SIG-M5 treated with dmso at 0.1 percent for 504 hours (cell line): Measurements from ENCODE around the gene ZFC3H1.

ENCODE experiments used
- DNase-seq: peaks from one replicate; lab custom pipeline; 2025; ENCODE audit not compliant: unreplicated experiment; lab: John Stamatoyannopoulos, UW

The ZFC3H1 gene

DNA sequence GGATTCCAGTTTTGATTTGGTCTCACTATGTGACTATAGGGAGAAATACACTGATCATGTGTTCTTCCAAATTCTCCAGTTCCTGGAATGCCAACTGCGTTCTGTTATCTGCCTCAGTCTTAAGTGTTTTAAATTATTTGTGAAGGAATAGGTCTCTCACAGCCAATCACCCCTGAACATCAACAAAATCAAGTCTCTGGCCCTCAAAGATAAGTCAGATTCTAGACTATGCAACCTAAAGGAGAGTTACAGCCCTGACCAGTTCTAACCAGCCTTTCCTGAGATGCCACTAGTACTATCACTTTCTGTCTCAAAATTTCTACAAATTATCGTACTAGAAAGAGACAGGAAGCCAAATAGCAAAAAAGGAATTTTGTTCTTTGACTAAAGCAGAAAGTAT, 22.3 kb downstream of the ZFC3H1 start:
- DNase-seq: no peak

DNA sequence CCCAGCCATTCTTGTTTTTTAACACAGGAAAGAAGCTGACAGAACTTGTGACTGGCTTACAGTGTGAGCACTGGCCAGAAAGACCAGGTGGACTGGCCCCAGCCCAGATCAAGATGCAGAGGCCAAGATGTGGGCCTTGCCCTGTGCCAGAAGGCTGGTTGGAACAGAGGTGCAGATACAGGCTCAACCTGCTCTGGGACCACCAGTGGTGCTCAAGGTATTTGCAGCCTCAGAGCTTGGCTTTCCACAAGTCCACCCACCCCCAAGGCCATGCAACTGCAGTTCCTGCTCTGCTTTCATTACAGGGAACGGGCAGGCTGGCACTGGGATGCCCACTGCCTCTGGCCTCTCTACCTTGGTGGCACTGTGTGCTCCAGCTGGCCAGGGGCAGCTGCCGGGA, 23.3 kb downstream of the ZFC3H1 start:
- DNase-seq: no peak

DNA sequence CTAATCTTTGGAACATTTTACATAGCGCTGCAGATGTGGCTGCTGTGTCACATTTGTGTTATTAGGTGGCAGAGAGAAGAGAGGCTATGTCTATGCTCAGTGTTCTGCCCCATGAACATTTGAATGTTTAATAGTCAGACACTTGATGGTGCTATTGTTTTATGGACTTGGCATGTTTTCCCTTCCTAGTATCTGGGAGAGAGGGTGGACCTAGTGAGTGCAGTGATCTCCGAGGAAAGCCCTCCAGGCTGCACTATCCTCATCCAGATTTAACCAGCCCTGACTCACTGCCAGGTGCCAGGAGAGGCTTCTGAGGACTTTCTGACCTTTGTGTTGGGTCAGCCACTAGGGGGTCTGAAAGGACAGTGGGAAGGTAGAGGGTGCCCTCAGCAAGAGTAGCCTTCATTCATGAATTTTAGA, 24.3 kb downstream of the ZFC3H1 start:
- DNase-seq: no peak

DNA sequence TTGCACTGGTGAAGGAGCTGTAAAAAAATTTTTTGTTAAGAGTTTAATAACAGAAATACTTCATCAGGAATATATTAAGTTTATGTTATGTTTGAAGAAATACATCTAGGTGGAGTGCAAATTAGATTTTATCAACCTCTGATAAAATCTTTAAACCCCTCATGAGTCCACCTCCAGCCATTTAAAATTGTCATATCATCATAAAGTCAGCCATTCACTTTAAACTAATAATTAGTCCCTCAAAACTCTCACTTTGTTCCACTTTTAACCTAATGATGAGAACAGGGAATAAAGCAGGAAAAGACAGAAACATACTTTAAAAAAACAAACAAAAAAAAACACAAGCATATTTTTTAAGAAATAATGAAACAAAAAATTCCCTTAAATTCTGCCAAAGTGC, 25.1 kb downstream of the ZFC3H1 start:
- no peak for DNase-seq

DNA sequence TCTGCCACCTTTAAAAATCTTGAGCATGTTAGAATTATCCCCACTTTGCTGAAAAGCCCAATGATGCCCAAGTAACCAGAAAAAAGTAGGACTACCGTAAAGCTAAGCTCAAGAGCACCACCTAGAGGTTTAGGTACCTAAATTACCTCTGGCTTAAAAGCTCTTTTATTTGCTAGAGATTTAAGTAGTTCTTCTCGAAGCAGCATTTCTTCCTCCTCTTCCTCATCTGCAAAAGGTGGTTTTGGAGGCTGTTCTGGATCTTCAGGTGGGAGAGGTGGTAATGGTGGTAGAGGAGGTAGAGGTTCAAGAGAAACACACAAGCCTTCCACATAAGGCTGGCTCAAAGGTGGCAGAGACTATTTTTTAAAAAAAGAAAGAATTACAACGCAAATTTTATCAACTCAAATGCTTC, 26.9 kb downstream of the ZFC3H1 start:
- peak; percentile 75 for DNase-seq

DNA sequence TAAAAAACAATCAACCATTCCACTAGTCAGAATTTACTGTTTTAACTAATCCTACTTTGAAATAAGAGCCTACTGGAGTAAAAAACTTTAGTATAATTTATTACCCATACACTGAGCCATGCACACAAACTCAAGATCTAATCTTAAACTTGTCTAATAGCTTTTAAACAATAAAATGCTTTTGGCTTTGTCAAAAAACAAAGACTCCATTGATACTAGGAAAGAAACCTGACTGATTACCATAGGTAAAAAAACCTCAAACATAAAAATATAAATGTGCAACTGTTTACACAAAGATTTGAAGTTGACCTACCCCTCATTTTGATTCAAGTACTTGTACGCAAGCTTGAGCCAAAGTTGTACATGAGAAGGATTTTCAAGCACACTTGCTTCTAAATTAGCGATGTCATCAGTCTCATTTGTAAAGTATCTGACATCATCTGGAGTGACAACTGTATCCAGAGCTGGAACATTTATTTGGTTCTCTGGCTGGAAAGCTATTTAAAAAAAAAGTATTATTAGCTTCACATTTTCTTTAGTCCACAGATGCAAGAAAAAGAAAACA, 36.1 kb downstream of the ZFC3H1 start:
- no peak for DNase-seq

DNA sequence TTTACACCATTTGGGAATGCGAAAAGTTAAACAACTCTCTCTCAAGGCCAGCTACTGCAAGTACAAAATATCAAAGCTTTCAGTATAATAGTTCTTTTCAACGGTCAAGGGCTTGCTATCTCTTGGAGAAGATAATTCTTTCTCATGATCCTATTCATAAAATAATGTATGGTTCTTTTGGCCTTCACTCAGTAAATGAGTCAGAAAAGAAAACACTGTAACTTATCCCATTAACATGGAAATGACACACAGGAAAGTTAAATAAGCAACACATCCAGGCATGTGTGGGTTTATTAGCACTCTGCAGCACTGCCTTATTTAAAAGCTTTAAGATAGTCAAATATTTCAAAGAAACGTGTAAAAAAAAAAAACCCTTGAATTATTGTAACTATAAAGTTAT, 36.9 kb downstream of the ZFC3H1 start:
- DNase-seq: no peak

DNA sequence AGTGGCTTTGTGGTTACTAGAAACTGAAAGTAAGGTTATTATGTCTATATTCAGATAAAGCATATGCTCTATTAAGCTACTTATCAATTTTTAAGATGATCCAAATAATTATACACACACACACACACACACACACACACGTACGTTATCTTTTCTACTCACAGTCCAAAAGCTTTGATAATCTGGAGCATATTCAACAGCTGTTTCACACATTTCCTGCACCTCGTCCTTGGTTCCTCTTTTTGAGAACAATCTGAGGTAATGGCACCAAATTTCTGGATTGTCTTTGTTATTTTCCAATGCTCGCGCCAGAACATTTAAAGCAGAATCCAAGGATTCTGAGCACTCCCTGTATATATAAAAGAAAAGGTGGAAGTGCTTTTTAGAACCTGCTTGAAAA, 37.5 kb downstream of the ZFC3H1 start:
- peak; percentile 53 for DNase-seq

DNA sequence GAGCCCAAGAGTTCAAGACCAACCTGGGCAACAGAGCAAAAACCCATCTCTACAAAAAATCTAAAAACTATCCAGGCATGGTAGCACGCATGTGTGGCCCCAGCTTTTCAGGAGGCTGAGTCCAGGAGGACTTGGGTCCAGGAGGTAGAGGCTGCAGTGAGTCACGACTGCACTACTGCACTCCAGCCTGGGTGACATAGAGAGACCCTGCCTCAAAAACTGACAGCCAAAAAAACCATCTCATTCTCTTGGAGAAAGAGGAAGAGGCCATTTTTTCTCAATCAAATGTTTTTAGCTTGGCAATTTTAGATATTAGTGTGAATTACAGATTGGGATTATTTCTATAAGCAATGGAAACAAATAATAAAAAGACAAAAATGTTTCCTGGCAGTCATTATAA, 38.2 kb downstream of the ZFC3H1 start:
- no peak for DNase-seq

DNA sequence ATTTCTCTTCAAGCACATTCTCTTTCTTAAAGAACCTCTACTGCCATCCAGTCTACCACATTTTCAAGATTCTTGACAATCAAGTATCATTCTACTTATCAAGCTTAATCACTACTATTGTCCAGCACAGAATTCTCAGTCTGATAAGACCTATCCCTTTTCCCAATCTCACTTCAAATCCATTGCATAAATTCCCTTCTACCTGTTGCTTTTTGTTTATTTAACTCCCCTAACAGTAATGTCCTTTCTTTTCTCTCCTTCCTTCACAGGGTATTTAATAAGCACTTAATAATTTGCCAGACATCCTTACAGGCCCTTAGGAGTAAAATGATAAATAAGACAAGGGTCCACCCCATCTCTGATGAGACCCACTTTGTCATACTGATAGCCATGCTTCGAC, 41.7 kb downstream of the ZFC3H1 start:
- DNase-seq: no peak

DNA sequence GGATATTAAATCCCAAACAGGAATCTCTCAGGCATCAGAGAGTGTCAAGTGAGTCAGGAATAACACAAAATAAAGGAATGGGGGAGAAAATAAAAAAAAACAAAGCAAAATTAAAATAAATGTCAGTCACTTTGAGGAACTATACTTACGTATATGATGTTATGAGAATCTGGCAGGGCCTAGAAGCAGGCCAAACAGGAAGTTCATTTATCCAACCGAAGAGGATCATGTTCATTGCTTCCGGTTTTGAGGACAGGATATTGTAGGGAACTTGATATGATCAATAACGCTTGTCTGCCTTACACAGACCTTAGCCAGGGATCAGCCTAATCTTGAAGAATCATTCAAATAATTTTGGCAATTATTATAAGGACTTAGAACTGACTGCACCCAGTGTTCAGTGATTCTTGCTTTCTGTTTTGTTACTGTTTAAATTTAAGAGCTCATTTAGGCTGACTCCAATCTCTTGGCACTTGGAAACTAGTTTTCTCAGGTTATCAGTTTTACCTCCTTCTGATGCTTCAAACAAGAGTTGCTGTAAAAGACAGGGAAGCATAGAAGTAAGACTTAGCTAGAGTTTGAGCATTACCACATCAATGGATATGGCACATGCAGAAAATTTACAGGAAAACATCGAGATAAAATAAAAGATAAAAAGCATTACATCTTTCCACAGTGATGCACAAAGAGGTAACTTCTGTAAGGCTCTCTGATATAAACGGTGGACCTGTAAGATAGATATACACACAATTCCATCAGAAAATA, 53.4 kb downstream of the ZFC3H1 start:
- no peak for DNase-seq

DNA sequence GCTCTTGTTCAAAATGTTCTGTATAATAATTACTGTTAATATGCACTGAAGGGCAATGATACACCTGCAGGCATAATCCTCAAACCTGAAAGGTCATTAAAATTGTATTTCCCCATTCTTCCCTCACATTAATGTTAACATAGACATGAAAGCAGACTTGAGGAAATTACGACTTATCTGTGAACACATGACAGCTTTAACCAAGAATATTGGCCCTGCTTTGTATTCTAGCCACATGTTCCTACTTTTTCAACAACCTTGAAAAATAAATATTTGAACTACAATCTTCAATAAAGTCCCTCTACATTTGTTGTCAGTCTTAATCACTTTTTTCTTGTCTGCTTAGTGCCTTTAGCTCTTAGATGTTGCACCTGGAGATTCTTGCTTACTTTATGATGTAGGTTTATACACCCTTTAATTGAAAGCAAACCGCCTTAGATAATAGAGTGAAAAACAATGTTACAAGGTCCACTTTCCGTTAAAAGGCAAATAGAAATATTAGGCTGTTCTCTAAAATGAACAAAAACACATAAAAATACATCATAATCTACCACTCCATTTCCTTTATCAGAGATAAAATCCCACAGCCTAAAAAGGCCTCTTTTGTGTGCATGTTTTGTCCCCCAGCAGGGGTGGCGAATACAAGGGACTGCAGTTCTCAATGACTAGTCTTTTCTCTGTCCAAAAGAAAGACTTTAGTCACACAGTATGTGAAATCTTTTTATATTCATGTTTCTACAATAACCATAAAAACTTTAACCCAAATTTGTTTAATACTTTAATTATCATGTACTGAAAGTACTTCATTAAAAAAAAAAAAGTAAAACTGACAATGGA, 55.9 kb downstream of the ZFC3H1 start:
- DNase-seq: no peak

DNA sequence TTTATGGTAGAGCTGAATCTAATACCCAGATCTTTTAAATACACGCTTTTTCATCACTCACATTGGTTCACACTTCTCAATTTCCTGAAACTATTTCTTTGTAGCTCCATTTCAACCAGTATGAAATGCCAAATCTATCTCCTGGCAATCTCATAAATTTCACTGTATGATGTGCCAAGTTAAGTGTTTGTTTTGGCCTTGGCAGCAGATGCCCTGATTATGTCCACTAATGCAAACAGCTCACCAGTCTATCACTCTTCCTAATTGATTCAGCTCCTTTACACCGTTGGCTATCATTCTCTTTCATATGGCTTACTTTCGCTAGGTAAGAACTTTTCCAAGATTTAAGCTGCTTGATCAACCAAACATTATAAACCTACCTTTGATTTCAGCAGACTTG, 58.6 kb downstream of the ZFC3H1 start:
- DNase-seq: no peak

DNA sequence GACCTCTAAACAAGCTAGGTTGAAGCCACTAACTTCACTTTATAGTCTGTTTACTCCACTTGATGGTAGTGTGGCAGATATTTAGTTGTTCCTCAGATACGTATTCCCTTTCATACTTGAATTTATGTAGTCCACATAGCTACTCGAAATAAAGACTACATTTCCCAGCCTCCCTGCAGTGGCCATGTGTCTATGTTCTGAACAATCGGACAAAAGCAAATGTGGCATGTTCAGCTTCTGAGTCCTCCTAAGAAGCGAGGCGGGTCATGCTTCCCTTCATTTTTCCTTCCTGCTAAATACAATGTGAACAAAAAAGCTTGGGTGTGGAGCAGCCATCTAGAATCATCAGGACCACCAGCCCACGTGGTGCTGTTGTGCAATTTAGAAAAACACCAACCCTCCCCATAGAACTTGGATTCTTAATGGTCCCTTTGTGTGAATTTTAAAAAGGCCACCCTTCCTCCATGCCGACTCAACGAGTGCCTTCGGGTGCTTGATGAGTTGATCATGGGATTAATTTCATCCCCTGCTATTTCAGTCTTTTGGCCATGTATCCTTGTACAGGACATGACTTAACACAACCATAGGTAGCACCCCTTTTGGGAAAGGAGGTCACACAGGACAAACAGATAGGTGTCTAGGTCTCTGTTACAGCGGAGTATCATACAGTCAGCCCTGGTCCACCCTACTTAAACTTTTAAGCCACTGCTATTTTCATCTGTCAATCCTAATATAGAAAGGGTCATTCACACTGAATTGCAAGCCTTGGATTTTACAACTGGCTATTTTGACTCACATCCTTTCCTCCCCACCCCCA, 60.7 kb downstream of the ZFC3H1 start:
- DNase-seq: no peak

DNA sequence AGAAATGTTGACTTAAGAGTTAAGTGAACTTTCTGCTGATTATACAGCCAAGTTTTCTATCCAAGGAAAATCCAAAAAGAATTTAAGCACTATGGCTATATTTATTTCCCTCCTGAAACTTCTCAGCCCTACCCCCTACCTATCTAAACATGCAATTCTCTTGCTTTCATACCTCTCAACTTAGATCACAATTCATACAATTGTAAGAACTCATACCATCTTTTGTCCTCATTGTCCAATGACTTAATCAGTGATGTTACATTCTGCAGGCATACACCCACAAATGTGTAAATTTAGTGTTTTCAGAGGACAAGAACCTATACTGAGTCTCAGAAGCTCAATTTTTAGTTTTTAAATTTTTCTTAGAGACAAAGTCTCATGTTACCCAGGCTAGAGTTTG, 62.1 kb downstream of the ZFC3H1 start:
- DNase-seq: no peak

DNA sequence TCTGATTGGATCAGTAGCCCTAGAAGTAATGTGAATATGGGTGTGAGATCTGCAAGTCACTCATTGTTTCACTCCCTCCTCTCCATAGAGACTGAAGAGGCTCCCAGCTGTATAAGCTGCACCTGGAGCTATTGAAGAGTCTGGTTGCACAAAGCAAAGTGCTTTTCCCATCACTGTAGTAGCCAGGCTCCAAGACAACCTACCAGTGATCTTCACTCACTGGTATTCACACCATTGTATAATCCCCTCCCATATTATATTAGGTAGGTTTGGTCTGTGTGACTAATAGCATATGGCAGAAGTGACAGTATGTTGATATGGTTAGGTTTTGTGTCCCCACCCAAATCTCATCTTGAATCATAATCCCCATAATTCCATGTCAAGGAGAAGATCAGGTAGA, 64.4 kb downstream of the ZFC3H1 start:
- DNase-seq: no peak

DNA sequence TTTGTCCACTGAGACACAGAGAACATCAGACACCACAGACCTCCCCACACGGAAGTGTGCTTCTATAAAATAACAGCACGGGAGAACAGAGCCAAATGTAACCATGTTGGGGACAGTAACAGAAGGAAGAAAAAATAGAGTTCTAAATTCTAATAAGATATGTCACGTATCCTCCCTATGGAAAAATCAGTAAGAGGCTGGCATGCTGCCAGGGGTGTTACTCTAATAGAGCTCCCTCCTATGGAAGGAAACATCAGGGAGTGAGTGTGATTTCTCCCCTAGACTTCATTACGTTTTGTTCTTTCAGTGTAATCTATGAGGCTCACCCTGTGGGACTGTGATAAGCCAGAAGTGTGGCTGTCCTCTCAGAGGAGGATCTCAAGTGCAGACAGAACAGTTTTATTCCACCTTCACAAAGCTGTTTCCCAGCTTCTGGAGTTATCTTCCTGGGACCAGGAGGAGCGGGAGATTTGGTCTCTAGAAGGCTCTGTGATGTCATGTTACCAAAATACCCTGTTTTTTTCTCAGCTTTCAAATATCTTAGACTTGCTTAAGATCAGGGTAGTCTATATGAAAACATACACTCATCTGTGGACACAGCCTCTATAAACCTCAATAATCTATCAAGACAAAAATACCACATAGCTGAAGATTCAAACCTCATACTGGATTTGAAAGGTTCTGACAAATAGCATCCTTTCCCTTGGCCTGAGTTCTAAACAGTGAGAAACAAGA, 69.3 kb downstream of the ZFC3H1 start:
- DNase-seq: no peak

DNA sequence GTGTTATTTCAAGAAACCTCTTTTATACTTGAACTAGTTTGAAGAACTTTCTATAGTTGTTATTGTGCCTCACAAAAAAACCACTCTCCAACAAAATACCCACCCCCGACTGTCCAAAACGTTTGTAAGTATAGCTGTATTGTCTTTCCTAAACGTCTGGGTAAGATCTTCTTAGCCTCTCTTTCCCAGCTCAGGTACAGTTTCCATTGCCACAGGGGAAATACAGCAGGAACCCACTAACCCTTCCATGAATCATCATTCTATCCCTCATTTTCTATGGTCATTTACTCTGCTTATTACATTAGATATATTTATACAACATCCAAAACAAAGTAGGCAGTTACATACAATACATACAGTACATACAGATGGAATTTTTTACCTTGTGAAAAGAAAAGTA, 70.8 kb downstream of the ZFC3H1 start:
- no peak for DNase-seq

DNA sequence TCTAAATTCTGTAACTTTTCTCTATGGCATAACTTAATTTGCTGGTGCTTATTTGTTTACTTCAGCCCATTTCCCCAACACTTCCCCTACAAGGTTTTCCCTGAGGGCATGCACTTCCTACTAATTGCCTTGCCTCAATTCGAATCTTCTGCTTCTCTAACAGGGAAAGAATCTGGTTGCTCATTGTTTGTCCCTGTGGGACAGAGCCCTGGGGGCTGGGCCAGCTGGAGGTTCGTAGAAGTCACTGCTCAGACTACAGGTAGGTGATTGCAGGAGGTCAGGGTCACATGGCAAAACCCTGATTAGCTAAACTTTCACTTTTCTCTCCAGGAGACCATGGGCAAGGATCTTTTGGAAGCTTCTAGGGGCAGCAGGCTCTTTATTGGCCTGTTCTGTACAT, 72.0 kb downstream of the ZFC3H1 start:
- no peak for DNase-seq

DNA sequence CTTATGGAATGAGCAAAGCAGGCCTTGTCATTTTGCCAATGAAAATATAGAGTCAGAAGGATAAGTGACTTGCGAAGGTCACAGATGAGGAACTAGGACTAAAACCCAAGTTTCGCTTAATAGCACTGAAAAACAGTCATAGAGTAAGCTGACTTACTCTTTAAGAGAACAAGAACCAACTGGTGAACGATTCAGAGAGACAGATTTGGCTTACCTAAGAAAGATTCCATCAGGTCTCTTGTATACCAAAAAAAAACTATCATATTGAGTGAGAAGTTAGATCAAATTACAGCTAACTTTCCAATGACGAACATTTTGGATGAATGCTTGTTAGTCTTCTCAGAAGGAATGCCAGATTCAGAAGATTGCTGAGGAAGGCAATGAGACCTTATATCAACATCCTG, 74.2 kb downstream of the ZFC3H1 start:
- no peak for DNase-seq

DNA sequence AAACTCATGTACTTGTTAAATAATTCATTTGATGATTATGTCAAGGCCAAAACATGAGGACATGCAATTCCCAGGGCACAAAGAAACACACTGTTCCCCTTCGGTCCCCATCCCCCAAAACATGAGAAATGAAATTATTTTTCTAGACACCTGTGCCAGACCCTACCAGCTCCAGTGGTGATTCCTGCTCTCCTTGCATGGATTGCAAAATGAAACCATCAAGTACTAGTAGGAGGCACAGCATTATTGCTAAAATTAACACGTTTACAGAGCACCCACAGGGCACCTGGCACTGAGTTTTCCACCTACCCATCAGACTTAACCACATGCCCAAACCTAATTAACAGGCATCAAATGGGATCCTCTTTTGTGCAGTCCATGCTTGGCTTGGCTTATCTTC, 76.6 kb downstream of the ZFC3H1 start:
- DNase-seq: no peak
